Caco-2 (cell line): ENCODE results near the gene KRTAP4-11. TPM values are rescaled to one million over a fixed set of nuclear protein-coding genes. Genes with fewer than 3 reads are reported as not detected.
"Not testable (repeated sequence)": the region's sequence is repeated elsewhere in the genome, so short reads cannot be mapped to it uniquely, and the experiment has no call there.

Experiments used
- BruUV-seq: library from RNA; stranded (reverse); fragments of 400-500 nt; replicated peaks from 2 replicates; lab custom pipeline; 2021; lab: Mats Ljungman, UMichigan
- CTCF ChIA-PET: fragments of 300-600 bp; sonication (Branson Sonifier 250); formaldehyde crosslinking; loops from one replicate; lab custom pipeline; 2022; ENCODE audit warnings: antibody characterized with exemption; lab: Charles Lee
- POLR2A ChIA-PET: fragments of 300-600 bp; sonication (Branson Sonifier 250); formaldehyde crosslinking; loops from one replicate; lab custom pipeline; 2022; ENCODE audit warnings: antibody characterized with exemption; lab: Charles Lee
- DNase-seq, 2 experiments: peaks; one replicate each; pipeline versions ENCODE4 v3.0.0 to v3.0.0-alpha.2; 2020 to 2022
- H3K27me3 ChIP-seq: replicated peaks from 2 replicates; pipeline ENCODE4 v1.6.0; 2011; ENCODE audit warnings: low read length; ENCODE audit not compliant: control insufficient read depth, insufficient read depth
- H3K36me3 ChIP-seq: 2 replicates; pipeline ENCODE4 v1.5.1; 2011; ENCODE audit warnings: low read length; ENCODE audit not compliant: control insufficient read depth, insufficient read depth
- H3K4me1 ChIP-seq: fragments of 250-450 bp; sonication (Bioruptor Pico); 2 replicates; pipeline ENCODE4 v1.5.1; 2020; ENCODE audit warnings: mild to moderate bottlenecking
- H3K4me3 ChIP-seq: 2 replicates; pipeline ENCODE4 v1.5.1; 2011; ENCODE audit warnings: low read depth, mild to moderate bottlenecking, control low read depth, low read length
- H3K9me3 ChIP-seq: fragments of 250-450 bp; sonication (Bioruptor Pico); 2 replicates; pipeline ENCODE4 v1.5.1; 2020; ENCODE audit warnings: mild to moderate bottlenecking, moderate library complexity
- H3K27ac Mint-ChIP-seq: one replicate; pipeline ENCODE4 v1.8.0; 2022; ENCODE audit warnings: mixed read lengths; ENCODE audit not compliant: unreplicated experiment
- H3K27me3 Mint-ChIP-seq: one replicate; pipeline ENCODE4 v1.8.0; 2022; ENCODE audit warnings: mixed read lengths; ENCODE audit not compliant: insufficient read depth, unreplicated experiment
- H3K36me3 Mint-ChIP-seq: one replicate; pipeline ENCODE4 v1.8.0; 2022; ENCODE audit warnings: mild to moderate bottlenecking, mixed read lengths; ENCODE audit not compliant: insufficient read depth, unreplicated experiment
- H3K4me1 Mint-ChIP-seq: one replicate; pipeline ENCODE4 v1.8.0; 2022; ENCODE audit warnings: low read depth, mixed read lengths; ENCODE audit not compliant: unreplicated experiment
- H3K4me3 Mint-ChIP-seq: one replicate; pipeline ENCODE4 v1.8.0; 2022; ENCODE audit warnings: mild to moderate bottlenecking, moderate library complexity, mixed read lengths; ENCODE audit not compliant: unreplicated experiment
- H3K9me3 Mint-ChIP-seq: one replicate; pipeline ENCODE4 v1.8.0; 2022; ENCODE audit warnings: mixed read lengths; ENCODE audit not compliant: unreplicated experiment
- CTCF ChIP-seq, 2 experiments: fragments of 200-600 bp in 1 of 2; IDR thresholded peaks; 1 replicate in 1 of 2; 2 replicates in 1 of 2; pipeline versions ENCODE4 v1.5.1 to v1.8.0; 2011 to 2022; ENCODE audit warnings: antibody characterized with exemption in 1 of 2, control low read depth in 1 of 2, inconsistent platforms in 1 of 2, low read depth in 1 of 2, low read length in 1 of 2, mild to moderate bottlenecking in 1 of 2, moderate library complexity in 1 of 2; ENCODE audit not compliant: insufficient read depth in 1 of 2, severe bottlenecking in 1 of 2, unreplicated experiment in 1 of 2
- intact Hi-C: fragments of 100-400 bp; cut with micrococcal nuclease; formaldehyde crosslinking; loops from one replicate; pipeline ENCODE4 v1.10.0; 2022; ENCODE audit not compliant: unreplicated experiment
- total RNA-seq: library from RNA; stranded (reverse); gene quantifications from 2 replicates; pipeline ENCODE4 v1.2.3, GENCODE V29; 2022

The KRTAP4-11 gene
- total RNA-seq, 1 experiment from 2014 or later, result not detected

- POLR2A ChIA-PET, result no interaction called here
- no TSS peak for BruUV-seq
Observed at GRCh38 chr17:41116297-41116696, 1.9 kb downstream of the KRTAP4-11 start.

GRCh38 chr17:41111151-41111885, 6.9 kb downstream of the KRTAP4-11 start:
- no peak for DNase-seq
- H3K27me3 Mint-ChIP-seq, result no peaks in the 10 kb centered on the region
- H3K4me3 Mint-ChIP-seq, result no peak overlapping the region
- ChIA-PET CTCF (no interaction called here), POLR2A (no interaction called here)
- H3K4me3 ChIP-seq, result no peak overlapping the region
- H3K9me3 Mint-ChIP-seq, result peaks cover 29% of the 10 kb centered on the region
- no peaks in the 10 kb centered on the region for H3K27me3 ChIP-seq
- BruUV-seq, result no TSS peak
- no peaks in the 10 kb centered on the region for H3K36me3 Mint-ChIP-seq
- H3K4me1 ChIP-seq, result no peaks in the 10 kb centered on the region
- H3K36me3 ChIP-seq, result no peaks in the 10 kb centered on the region
- H3K4me1 Mint-ChIP-seq, result no peaks in the 10 kb centered on the region
- peaks cover 10% of the 10 kb centered on the region for H3K9me3 ChIP-seq
- intact Hi-C loops, result no loop called here
- no peak overlapping the region for H3K27ac Mint-ChIP-seq
- TF ChIP-seq CTCF (IDR thresholded peaks at IDR 0.05; ENCODE audit: insufficient read depth in 1 of 2, low read depth in 1 of 2, low read length in 1 of 2, severe bottlenecking in 1 of 2, unreplicated experiment in 1 of 2), result no peak

More at GRCh38 chr17:41116297-41116696, 1.9 kb downstream of the KRTAP4-11 start:
- Mint-ChIP-seq H3K27ac (no peak overlapping the region), H3K4me3 (no peak overlapping the region), H3K27me3 (no peaks in the 10 kb centered on the region), H3K36me3 (no peaks in the 10 kb centered on the region), H3K4me1 (no peaks in the 10 kb centered on the region), H3K9me3 (peaks cover 5% of the 10 kb centered on the region)
- no peak overlapping the region for H3K4me3 ChIP-seq
- CTCF ChIA-PET, result no interaction called here
- no peaks in the 10 kb centered on the region for H3K36me3 ChIP-seq
- TF ChIP-seq CTCF (IDR thresholded peaks at IDR 0.05; ENCODE audit: insufficient read depth in 1 of 2, low read depth in 1 of 2, low read length in 1 of 2, severe bottlenecking in 1 of 2, unreplicated experiment in 1 of 2), result no peak
- H3K9me3 ChIP-seq, result peaks cover 9% of the 10 kb centered on the region
- no peak for DNase-seq
- intact Hi-C loops, result no loop called here
- H3K27me3 ChIP-seq, result no peaks in the 10 kb centered on the region
- no peaks in the 10 kb centered on the region for H3K4me1 ChIP-seq

GRCh38 chr17:41108728-41109386, 9.3 kb downstream of the KRTAP4-11 start:
- H3K4me1 ChIP-seq, H3K36me3 ChIP-seq, H3K4me3 Mint-ChIP-seq, CTCF ChIA-PET, intact Hi-C loops, H3K27ac Mint-ChIP-seq, DNase-seq, BruUV-seq, H3K27me3 Mint-ChIP-seq, H3K27me3 ChIP-seq, H3K36me3 Mint-ChIP-seq, H3K4me3 ChIP-seq, H3K4me1 Mint-ChIP-seq, POLR2A ChIA-PET: not testable (repeated sequence)
- peaks cover 13% of the 10 kb centered on the region for H3K9me3 ChIP-seq
- peaks cover 29% of the 10 kb centered on the region for H3K9me3 Mint-ChIP-seq
